ENCODE data around the gene SLC16A12.
"Not testable (repeated sequence)": the region's sequence is repeated elsewhere in the genome, so short reads cannot be mapped to it uniquely, and the experiment has no call there.

The SLC16A12 gene

GRCh38 chr10:89547853-89548513 is 12.6 kb upstream of the SLC16A12 start:
- no peak for DNase-seq

GRCh38 chr10:89546651-89547050 is 11.3 kb upstream of the SLC16A12 start:
- not testable (repeated sequence) for DNase-seq

GRCh38 chr10:89543841-89544240 is 8.4 kb upstream of the SLC16A12 start:
- no peak for DNase-seq

GRCh38 chr10:89540420-89540949 is 5.1 kb upstream of the SLC16A12 start:
- no peak for DNase-seq

DNA sequence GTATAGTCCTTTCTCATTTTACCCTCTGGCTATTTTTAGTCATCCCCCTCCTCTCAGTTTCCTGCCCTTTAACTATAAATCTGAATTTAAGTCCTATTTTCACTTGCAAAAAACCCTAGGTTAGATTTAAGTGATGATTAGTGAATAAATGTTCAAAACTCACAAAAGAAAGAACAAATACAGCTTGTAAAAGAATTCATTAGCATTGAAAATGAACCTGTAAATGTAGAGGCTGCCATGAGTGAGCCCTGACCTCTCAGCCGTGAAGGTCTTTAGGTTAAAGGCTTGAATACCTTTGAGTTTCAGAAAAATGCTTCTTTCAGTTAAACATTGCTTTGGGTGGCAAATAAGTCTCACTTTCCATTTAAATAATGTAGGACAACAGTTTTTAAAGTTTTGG is 2.0 kb upstream of the SLC16A12 start:
- DNase-seq: no peak

- no peak for DNase-seq
Observed at GRCh38 chr10:89536013-89536354, 590 bp upstream of the SLC16A12 start.

DNA sequence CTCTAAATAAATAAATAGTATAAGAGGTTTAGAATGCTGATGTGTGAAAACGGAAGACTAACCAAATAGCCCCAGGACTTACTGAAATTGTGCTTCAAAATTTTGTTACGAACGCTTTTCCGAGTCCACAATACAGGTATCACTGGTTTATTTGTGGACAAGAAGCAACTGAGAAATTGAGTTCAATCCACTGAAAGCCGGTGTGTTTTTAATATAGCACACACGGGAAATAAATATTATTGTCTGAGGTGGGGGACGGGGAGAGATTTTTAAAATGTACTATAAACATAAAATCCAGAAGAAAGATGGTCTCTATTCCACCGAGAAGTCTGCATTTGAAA is 598 bp downstream of the SLC16A12 start:
- DNase-seq: no peak

GRCh38 chr10:89532476-89532875 is 2.9 kb downstream of the SLC16A12 start:
- no peak for DNase-seq

DNA sequence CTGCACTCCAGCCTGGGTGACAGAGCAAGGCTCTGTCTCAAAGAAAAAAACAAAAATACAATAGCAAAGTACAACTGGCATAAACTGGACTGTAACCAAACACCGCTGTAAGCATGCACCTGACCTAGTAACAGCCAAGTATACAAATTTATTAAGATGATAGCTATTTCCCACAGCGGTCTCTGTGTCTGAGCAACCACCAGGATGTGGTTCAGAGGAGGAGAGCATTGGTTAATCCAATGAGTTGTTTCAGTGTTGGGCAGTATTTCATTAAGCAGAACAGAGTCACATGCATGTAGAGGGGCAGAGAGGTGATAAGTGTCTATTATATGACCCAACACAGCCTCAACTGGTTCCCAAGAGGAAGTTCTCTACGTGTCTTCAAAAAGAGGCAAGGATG is 4.0 kb downstream of the SLC16A12 start:
- no peak for DNase-seq

DNA sequence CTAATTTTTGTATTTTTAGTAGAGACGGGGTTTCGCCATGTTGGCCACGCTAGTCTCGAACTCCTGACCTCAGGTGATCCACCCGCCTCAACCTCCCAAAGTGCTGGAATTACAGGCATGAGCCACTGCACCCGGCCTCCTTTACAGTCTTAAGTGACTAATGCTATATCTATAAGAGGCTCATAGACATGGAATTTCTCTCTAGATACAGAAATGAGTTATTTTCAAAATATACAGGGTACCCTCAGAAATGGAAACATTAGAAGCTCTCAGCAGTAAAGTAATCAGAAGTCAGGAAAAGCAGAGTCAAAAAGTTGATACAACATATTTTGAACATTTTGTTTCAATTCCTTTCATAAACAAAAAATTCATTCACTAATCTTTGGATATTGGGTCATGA is 5.7 kb downstream of the SLC16A12 start:
- not testable (repeated sequence) for DNase-seq

GRCh38 chr10:89526358-89526757 is 9.0 kb downstream of the SLC16A12 start:
- no peak for DNase-seq

GRCh38 chr10:89525556-89525955 is 9.8 kb downstream of the SLC16A12 start:
- no peak for DNase-seq

- no peak for DNase-seq
Observed at GRCh38 chr10:89524279-89524678, 11.1 kb downstream of the SLC16A12 start.

DNA sequence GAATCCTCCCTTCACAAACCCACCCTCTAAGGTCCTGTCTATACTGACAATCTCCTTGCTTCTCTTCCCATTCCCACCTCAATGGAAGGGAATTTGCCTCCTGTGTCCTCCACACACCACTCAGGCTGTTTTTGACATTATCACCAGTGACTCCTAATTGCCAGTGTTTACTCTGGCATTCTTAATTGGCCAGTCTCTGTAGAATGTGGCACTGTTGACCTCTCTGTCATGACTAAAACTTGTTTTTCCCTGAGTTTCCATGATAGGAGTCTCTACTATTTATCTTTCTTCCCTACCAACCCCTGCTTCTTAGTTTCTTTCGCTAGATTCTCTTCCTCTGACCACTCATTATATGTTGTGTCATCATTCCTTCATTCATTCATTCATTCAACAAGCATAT is 12.1 kb downstream of the SLC16A12 start:
- DNase-seq: no peak

DNA sequence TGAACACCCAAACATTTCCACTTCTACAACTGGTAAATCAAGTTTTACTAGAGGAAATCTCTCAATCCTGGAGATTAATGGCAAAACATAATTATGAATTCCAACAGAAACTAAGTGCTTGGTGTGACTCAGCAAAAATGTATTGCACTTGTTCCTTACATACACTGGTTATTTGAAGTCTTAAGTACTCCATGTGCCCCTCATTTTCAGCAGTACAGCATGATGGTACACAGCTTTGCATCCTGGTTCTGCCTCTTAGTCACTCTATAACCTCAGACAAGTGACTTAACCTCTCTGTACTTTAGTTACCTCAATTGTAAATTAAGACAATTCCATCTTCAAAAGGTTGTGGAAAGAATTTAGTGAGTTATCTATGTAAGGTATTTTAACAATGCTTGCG is 12.9 kb downstream of the SLC16A12 start:
- DNase-seq: no peak

GRCh38 chr10:89521368-89521767 is 14.0 kb downstream of the SLC16A12 start:
- no peak for DNase-seq

DNA sequence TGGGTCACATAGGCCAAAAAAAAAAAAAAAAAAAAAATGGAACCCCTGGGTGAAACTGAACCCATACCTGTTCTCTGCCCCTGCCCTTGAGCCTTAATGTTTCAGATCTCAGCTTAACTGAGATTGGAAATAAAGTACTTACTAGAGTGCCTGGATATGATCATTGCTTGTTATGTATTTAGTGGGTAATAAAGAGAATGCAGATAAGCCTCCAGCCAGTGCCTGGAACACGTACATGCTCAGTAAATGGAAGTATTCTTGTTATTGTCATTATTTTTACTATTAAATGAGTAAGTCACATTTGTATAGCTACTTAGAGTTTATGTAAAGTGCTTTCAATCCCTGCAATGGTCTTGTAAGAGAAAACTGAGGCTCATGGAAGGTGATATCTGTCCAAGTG is 14.7 kb downstream of the SLC16A12 start:
- no peak for DNase-seq

GRCh38 chr10:89518876-89519842 is 16.2 kb downstream of the SLC16A12 start:
- no peak for DNase-seq

DNA sequence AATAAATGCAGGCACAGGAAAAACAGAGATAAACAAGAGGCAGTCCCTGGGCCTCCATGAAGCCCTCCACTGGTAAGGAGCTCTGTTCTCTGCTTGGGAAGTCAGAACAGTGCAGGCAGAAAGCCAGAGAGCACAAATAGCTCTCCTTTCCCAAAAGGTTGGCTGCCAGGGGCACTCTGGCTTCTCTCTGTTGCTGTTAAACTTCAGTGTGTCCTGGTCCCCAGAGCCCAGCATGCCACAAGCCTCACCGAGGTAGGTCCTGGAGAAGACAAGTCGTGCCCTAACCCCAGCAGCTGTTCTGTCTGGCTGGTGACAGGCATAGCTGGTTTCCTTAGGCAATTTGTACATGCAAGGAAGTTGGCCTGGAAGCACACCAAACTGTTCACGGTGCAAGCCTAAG is 17.3 kb downstream of the SLC16A12 start:
- no peak for DNase-seq

DNA sequence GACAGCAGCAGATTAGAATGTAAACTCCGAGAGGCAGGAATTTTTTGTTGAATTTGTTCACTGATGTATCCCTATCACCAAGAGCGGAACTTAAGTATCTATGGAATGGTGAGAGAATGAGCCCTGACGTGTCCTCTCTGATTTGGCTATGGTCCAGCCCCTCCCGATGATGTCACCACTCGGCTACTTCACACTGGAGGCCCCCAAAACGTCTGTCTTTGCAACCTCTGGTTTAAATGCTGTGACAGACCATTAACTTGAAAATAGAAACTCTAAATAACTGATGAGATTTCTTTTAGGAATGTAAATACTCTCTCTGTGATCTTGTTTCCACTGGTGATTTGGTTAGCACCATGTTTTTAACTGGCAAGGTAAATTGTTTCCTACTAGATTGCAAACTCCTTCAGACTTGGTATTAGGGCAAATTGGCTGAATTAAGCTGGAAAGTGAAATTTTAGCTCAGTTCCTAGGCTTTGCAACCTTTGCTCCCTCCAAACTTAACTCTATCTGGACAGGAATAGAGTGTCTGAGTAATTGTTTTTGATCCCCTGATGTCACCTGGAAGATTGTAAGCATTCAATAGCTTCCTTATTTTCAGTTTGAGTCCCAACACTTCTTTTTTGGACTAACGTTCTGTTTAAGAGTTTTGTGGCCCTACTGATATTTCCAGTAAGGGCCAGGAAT is 19.1 kb downstream of the SLC16A12 start:
- DNase-seq: no peak

DNA sequence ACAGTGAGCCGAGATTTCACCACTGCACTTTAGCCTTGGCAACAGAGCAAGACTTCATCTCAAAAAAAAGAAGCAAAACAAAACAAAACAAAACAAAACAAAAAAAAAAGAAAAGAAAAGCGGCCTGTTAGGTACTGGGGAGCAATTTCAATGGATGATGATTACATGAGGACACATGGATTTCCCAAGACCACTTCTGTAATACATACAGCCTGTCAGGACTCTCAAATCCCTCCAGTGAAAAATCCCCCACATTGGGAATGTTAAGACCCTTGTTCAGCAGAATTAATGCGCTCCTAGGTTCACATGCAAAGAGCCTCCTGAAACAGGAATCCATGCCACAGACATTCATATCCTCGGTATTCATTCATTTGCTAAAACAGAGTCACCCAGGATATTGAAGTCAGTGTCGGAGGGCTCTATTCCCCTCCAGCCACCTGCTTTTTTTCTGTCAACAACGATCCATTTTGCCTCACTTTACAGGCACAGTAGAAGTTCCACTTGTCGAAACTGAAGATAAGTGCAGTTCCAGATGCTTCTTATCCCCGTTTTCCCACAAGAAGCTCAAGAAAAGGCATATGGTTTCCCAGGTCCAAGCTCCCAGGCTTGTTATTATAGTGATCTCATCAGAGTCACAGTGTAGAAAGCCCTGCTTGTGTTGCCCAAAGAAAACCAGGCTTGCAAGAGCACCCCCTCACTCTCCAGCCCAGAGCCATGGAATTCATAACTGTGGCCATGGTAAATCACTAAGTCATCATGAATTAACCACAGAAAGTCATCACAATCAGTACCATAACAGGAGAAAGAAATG is 20.2 kb downstream of the SLC16A12 start:
- no peak for DNase-seq

GRCh38 chr10:89513206-89513605 is 22.2 kb downstream of the SLC16A12 start:
- no peak for DNase-seq
